Articular chondrocyte of knee joint (primary cell): Measurements from ENCODE around the gene PPP6R3. TPM values are rescaled to one million over a fixed set of nuclear protein-coding genes. Genes with fewer than 3 reads are reported as not detected.

ENCODE experiments used
- small RNA-seq: library from RNA; depleted of rRNA; stranded (forward); fragments of <200 nt; gene quantifications from one replicate; pipeline ENCODE3, GENCODE V24; 2012
- total RNA-seq: library from RNA; depleted of rRNA; stranded (reverse); fragments of >200 nt; gene quantifications from 2 replicates; pipeline ENCODE4 v1.2.3, GENCODE V29; 2012

PPP6R3 gene
- 135 and 147 TPM in 2 replicates for total RNA-seq

GRCh38 chr11:68460741-68461574, at the start of gene PPP6R3:
Gene PPP6R3, plus strand, starts transcription at chr11:68460752. Its CDS starts 76,913 bp downstream, at chr11:68537665.

Small RNA genes within 50 kb of the gene (small RNA-seq; reads per million reads assigned to genes)
- not detected for gene NDUFA3P2

Other genes with a start within 250 kb of the PPP6R3 start
- gene KMT5B, start 247.5 kb upstream of the PPP6R3 start, total RNA-seq: 27.4 and 31.6 TPM in 2 replicates
- 40.4 and 47.4 TPM in 2 replicates for gene C11orf24, start 188.8 kb upstream of the PPP6R3 start, total RNA-seq
- gene LRP5, start 148.2 kb upstream of the PPP6R3 start, total RNA-seq: 20.0 and 21.6 TPM in 2 replicates
- 0.26 TPM in 1 of 2 replicates, not detected in the other for gene GAL, start 223.8 kb downstream of the PPP6R3 start, total RNA-seq